Renal cortical epithelial cell (primary cell): ENCODE data around the gene PHAF1. TPM values are rescaled to one million over a fixed set of nuclear protein-coding genes. Genes with fewer than 3 reads are reported as not detected.
"Not testable (repeated sequence)": the region's sequence is repeated elsewhere in the genome, so short reads cannot be mapped to it uniquely, and the experiment has no call there.

ENCODE experiments used
- DNase-seq: peaks from one replicate; pipeline ENCODE4 v3.0.0-alpha.2; 2011; ENCODE audit warnings: low read depth
- total RNA-seq: library from RNA; depleted of rRNA; stranded (reverse); fragments of >200 nt; gene quantifications from 2 replicates; pipeline ENCODE4 v1.2.3, GENCODE V29; 2014

PHAF1 gene
- total RNA-seq, 1 donor from 2014 or later, result 25.5 TPM

DNA sequence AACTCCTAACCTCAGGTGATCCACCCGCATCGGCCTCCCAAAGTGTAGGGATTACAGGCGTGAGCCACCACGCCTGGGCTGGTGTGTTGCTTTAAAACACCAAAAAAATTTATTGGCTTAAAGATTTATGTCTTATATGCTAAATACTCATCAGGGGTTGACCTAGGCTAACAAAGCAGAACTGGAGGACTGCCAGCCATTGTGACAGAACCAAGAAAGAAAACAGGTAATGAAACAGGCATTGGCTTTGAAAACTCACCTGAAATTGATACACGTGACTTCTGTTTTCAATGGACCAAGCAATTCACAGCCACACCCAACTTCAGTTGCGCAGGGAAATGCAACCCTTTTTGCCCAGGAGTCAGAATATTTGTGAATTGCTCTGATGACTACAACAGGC lies 4.9 kb upstream of the PHAF1 start:
- DNase-seq, result peak; percentile 26

DNA sequence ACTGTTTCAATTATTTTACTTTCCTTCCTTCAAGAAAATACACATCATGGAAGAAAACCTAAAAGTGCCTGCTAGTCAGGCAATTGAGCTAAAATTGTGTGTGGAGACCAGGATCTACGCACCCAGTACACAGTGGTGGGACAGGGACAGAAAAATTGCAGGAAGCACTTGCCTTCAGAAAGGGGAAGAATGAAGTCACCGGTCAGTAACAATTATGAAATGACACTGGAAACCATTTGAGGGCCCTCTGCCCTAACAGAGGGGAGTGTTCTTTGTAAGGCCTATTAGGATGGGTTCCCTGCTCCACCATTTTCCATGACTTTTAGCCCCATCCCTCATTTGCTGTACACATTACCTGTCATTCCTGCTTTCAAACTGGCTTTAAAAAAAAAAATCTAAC lies 4.5 kb upstream of the PHAF1 start:
- DNase-seq, result no peak

DNA sequence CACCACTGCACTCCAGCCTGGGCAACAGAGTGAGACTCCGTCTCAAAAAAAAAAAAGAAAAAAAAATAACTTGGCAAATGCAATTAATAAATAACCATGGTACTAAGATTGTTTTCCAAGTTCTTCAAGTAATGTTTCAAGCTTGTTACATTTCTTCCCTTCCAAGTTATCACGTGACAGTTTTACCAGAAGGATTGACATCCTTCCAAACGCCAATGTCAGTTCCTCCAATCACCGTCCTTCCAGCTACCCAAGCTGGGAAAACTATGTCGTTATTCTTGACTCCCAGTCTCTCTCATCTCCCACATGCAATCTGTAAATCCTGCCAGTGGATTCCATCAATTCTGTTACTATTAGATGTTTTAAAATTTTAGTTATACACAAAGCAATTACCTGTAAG lies 3.9 kb upstream of the PHAF1 start:
- peak; percentile 66 for DNase-seq

DNA sequence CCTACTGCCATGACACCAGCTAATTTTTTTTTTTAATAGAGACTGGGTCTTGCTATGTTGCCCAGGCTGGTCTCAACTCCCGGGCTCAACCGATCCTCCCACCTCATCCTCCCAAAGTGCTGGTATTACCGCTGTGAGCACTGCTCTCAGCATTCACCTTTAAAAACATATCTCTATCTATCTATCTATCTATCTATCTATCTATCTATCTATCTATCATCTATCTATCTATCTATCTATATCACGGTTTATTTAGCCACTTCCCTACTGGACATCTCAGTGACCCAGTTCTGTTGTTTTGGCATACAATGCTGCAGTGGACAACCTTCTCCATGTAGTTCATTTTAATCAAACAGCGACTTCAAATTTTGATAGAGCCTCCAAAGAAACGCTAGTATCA lies 1.3 kb upstream of the PHAF1 start:
- DNase-seq, result no peak

DNA sequence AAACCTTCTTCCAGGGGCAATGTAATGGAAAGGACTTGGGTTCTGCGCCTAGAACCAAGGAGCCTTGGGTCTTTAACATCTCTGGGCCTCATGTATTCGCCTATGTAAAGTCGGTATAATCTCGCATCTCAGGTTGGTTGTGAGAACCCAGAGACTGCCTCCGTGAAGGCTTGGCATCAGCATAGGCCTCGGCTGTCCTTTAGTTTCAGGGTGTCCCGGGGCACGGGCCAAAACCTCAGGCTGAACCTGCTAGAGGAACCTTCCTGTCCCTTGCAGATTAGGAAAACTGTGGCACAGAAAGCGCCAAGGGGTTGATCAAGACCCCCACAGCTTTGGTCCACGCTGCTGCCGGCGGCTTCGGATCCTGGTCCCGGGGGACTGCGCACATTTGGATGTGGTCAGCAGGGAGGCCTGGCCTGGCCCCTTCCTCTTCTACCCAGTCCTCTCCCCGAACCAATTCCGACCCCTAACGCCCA lies 772 bp upstream of the PHAF1 start:
- DNase-seq, result no peak

DNA sequence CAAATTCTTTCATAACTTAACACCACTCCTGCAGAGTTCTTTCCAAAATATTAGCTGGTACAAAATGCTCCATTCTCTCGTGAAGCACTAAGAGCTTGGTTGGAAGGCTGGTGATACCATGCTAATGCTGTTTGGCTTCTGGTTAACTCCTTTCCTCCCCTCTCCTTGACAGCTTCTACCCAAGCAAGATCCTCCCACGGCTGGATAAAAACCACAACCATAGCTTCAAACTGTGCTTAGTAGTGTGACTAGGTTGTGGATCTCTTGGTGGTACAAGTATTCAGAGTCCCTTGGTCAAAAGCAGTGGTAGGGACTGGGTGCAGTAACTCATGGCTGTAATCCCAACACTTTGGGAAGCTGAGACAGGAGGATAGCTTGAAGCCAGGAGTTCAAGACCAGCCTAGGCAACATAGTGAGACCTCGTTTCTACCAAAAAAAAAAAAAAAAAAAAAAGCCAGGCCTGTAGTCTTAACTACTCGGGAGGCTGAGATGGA lies 2.3 kb downstream of the PHAF1 start:
- DNase-seq, result no peak

DNA sequence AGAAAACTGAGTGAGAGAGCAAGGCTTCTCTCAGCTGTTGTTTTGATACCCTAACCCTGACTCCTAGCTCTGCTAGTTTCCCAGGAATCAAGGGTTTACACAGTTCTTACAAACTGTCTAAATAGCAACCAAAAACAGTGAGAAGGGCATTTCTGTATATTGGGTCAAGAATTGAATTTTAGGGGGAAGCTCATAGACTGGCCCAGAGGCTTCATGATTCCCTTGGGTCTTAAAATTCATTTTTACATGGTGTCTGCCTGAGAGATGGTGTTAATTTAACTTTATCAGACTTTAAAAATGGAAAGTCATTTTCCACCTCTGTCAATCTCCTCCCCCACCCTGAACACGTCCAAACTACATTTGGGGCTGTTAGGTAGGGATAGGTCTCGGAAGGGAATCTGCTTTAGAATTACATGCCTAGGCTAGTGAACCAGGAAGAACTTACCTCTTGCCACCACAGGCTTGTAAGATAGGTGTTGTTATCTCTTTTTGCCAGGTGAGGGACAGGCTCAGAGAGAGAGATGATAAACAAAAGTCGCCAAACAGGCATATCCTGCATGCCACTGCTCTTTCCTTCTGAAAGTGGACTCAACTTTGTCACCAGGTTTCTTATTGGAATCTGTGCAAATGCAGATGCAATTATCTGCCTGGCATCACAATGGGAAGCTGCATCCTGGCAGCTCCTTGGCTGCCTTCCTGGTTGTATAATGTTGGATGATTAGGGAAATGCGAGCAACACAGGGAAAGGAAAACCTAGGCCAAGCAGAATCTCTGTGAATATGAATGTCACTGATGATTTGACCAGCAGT lies 3.1 kb downstream of the PHAF1 start:
- no peak for DNase-seq

DNA sequence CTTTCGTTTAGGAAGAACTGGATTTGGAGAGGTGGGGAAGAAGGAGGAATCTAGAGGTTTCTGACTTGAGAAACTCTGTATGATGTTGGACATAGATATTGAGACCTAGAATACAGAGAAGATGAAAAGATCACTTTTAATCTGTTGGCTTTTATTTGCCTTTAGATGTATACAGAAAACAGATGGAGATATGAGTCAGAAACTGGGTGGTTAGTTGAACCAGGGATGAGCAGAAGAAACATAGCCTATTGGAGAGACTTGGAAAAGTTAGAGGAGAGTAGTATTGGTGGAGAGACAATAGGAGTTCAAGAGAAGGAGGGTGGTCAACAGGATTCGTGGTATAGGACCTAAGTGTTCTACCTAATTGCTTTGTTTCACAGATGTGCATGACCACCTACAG lies 5.1 kb downstream of the PHAF1 start:
- DNase-seq, result no peak

DNA sequence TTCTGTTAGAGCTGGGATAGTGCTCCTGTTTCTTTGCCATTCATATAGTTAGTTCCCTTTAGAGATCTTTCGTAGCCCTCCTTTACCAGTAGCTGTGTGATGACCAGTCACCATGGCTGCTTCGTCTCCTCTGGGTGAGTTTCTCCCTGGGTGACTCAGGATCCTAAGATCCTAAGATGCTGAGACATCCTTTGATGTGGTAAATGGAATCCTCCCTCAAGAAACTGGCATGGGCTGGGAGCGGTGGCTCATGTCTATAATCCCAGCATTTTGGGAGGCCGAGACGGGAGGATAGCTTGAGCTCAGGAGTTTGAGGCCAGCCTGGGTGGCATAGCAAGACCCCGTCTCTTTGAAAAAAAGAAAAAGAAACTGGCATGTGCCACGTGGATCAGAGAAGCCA lies 5.9 kb downstream of the PHAF1 start:
- DNase-seq, result peak; percentile 94

DNA sequence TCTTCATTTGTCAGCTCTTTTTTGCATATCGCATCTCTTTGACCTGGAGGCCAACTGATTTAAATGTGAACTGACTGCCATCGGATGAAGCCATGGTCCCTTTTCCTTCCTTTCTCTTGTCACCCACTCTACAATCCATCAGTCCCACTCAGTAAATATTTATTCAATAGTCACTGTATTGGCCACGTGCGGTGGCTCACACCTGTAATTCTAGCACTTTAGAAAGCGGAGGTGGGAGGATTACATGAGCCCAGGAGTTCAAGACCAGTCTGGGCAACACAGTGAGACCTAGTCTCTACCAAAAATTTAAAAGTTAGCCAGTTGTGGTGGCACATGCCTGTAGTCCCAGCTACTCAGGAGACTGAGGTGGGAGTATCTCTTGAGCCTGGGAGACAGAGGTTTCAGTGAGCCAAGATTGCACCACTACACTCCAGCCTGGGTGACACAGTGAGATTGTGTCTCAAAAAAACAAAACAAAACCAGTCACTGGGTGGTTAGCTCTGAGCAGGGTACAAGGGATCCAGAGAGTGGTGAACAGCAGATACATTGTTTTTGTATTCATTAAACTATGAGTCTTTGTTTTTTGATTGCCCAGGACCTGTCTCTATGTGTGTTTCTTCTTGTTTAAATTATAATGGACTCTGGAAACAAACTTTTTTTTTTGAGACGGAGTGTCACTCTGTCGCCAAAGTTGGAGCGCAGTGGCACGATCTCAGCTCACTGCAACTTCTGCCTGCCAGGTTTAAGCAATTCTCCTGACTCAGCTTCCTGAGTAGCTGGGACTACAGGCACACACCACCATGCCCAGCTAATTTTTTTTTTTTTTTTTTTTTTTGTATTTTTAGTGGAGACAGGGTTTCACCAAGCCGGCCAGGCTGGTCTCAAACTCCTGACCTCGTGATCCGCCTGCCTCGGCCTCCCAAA lies 6.9 kb downstream of the PHAF1 start:
- no peak for DNase-seq

DNA sequence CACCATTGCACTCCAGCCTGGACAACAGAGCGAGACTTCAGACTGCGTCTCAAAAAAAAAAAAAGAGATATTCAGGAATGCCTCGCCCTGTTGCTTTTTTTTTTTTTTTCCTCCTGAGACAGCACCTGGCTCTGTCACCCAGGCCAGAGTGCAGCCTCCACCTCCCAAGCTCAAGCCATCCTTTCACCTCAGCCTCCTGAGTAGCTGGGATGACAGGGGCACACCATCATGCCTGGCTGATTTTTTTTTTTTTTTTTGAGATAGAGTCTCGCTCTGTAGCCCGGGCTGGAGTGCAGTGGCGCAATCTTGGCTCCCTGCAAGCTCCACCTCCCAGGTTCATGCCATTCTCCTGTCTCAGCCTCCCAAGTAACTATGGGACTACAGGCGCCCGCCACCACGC lies 8.0 kb downstream of the PHAF1 start:
- no peak for DNase-seq

DNA sequence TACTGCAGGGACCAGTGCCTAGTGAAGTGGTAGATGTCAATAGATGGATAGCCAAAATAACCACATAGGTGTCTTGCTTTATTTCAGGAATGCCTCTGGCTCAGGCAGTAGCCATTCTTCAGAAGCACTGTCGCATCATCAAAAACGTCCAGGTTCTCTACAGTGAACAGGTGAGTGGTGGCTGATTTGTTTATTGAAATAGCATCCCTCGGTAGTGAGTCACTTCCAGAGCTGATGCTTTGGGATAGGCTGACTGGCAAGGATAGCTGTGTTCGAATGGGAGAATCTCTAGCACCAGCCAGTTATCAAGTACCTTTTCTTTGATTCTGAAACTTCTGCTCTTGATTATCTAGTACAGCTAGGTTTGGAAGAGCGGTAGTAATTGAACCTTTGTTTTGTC lies 10.3 kb downstream of the PHAF1 start:
- no peak for DNase-seq

DNA sequence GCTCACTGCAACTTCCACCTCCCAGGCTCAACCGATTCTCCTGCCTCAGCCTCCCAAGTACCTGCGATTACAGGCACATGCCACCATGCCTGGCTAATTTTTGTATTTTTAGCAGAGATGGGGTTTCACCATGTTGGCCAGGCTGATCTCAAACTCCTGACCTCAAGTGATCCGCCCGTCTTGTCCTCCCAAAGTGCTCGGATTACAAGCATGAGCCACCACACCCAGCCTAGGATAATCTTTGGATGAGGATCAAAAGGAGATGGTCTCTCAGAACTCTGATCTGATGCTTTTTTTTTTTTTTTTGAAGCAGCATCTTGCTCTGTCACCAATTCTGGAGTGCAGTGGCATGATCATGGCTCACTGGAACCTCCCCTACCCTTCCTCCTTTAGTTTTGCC lies 13.1 kb downstream of the PHAF1 start:
- DNase-seq, result not testable (repeated sequence)

DNA sequence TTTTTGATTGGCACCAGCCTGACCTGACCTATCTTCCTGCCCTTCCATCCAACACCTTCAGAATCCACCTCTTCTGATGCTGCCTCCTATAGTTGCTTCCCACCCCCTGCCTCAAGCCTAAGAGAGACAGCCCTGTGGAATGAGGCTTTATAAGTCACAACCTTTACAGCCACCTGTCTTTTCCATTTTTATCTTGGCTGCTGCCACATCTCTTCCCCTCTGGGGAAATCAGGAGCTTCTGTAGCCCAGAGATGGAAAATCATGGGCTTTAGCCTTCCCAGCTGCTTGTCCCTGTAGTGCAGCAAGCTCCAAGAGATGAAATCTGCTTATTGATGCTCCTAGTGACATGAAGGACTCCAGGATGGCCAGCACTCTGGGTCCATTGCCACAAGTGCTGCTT lies 18.7 kb downstream of the PHAF1 start:
- no peak for DNase-seq

DNA sequence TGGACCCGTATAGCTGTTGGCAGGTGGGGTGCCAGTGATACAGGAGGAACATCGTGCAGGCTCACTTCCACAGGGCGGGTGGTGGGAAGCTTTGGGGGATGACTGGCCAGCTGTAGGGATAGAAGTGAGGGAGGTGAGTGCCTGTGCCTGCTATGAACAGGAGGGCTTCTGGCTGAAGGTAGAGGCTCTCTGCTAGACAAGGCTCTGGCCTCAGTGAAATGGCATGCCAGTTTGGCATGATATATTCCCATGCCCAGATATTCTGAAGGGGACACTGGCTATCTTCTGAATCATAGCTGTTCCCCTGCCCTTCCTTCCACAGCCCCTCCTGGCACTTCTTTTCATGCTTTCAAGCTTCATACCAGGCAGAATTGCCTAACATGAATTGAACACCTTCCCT lies 19.1 kb downstream of the PHAF1 start:
- no peak for DNase-seq

DNA sequence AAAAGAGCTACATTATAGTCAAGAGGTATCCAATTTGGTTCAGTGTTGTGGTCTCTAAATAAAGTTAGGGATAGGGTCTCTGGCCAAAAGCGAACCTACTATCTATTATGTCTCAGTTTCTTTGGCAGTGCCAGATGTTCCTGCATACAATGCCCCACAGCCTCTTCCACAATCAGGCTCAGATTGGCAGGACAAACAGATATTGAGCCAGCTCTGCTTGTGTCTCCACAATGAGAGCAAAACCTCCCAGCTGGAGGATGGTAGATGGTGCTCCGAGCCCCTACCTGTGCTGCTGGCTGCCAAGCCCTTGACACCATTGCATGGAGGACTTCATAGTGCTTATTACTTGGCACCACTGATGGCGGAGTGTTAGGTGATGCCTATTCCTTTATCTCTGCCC lies 19.7 kb downstream of the PHAF1 start:
- DNase-seq, result no peak

DNA sequence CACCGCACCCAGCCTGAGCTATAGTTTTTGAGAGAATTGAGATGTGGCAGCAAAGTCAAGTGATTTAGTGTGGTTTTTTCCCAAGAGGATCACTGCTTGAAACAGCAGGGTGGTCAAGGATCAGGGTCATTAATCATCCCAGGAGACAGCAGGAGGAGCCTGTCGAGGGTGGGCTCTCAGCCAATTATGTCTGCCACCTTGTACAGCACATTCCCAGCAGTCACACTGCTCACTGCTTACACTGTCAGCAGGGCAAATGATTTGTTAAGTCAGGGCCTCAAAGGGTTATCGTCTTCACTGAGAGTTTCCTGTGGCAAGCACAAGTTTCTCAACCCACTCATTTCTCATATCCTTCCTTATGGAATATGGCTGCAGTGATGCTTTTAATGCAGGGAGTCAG lies 27.9 kb downstream of the PHAF1 start:
- DNase-seq, result peak; percentile 50

DNA sequence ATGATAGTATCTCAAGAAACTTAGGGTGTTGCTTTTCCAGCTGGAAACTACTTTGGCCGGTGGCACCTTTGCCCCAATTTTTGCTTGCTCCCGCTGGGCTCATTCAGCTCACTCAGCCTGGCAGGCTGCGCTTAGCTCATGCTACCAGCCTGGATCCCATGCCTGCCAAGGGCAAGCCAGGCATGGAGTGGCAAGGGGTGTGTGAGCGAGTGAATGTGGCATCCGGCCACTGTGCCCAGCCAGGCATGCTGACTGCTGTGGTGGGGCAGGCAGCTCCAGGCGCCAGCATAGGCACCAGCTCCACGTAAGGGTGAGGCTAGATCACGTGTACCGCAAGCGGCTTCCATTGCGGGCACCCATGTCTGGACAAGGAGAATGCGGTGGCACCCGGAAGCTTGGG lies 31.6 kb downstream of the PHAF1 start:
- no peak for DNase-seq

DNA sequence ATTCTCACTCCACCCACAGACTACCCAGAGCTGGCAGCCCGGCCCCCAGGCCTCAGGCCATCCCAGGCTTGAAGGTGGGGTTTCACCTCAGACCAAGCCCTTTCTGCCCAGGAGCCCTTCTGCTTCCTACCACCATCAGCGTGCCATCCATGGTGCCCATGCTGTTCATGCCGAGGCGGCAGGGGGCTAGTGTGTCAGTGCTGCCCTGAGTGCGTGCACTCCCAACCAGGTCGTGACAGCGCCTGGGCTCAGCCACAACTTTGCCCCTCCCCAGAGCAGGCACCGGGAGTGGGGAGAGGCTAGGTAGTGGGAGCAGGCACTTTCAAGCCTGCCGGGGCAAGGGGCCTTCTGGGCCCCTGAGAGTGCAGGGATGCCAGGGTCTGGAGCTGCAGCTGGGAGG lies 32.6 kb downstream of the PHAF1 start:
- DNase-seq, result no peak

DNA sequence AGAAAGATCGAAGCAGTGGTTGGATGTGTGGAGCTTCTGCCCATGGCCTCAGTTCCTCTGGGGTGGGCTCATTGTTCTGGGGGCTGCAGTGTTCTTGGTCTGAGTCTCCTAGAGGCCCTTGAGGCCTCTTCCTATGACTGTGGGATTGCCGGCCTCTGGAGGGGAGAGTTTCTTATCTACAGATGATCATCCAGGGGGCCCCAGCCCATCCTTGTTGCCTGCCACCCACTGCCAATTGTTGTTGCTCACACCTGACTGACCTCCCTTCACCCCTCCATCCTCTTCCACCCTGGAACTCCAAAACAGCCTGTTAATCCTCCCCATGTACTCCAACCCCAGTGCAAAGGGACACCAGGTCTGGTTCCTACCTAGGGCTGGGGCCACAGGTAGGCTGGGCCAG lies 35.2 kb downstream of the PHAF1 start:
- no peak for DNase-seq

DNA sequence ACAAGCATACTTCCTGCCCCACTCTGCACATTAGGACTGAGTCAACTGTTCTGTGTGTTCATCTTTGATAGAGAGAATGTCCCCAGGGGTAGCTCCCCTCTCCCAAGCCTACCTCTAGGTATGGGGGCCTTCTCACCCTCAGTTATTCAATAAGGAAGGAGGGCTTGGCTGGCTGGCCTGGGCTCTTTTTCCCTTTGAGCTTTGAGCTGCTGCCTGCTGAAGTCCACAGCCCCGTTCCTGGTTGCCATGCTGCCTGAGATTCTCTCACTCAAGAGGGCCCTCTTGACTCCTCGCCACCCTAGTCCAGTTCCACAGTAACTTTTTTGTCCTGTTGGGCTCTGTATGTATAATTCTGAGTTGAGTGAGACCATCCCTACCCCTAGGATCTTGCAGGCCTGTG lies 36.0 kb downstream of the PHAF1 start:
- DNase-seq, result no peak

DNA sequence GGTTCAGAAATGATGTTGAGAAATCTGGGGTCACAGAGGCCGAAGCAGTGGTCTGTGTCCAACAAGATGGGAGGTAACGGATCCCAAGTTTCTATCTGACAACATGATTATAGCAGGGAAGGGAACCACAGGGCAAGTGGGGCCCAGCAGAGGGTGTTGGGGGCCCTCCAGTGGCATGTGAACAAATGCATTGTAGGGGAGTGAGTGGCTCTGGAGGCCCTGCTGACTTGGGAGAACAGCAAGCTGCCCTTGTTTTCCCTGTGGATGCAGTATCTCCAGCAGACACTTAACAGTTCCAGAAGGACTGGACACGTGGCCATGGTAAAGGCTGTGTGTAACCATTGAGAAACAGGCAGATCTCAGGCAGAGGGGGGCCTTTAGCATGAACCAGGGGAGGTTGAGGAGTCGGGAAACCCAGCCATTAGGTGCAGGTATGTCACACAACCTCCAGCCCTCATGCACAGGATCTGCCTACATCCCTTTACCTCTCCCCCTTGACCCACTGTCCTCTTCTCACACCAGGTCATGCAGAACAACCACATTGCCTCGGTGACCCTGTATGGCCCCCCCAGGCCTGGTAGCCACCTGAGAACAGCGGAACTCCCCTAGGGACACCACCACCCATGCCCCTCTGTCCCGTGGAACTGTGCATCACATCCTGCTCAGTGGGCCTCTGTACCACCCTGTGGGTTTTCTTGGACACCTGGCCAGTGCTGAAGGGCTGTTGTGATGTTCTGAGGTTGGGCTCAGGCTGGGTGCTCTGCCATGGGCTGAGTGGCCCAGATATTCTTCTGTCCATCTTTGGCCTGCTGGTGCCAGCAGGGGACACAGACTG lies 37.0 kb downstream of the PHAF1 start:
- no peak for DNase-seq
